Measurements from ENCODE around the gene EMX2.

DNA sequence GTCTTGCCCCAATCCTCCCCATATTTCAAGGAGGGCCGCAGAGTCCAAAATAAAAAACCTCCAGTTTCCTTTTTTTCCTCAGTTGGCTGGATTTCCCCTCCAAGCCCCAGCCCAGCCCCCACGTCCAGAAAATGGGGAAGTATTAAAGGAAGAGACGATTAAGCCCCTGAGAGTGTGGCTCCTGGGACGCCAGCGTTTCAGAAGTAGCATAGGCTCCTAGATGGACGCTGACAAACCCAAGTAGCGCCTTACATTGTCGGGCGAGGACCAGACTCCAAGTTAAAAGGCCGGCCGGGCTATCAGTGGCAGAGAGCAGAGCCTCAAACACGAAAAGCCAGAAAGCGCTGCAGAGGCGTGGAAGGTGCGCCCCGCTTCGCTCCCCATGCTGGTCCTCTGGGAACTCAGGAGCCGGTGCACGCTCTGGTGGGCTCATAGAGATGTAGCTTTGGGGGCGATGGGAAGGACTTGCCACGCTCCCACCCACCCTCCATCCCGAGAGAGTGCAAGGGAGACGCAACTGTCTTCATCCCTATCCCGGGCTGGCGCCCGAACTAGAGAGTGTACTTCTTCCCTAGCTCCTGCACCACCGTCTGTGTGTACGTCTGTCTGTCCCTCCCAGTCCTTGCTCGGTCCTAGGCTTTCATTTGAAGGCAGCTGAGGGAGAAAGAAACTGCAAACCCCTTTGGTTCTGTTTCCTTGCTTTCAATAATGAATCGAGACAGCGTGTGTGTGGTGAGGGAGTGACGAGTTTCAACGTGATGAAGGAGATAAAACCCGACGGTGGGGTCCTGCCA, 6.3 kb upstream of the EMX2 start:
- TF ChIP-seq EZH2phosphoT487 (IDR thresholded peaks at IDR 0.05; ENCODE audit: low read depth, severe bottlenecking, unreplicated experiment) (peak; percentile 88), EZH2 (IDR thresholded peaks at IDR 0.05; ENCODE audit: borderline replicate concordance) (peak; percentile 63)

All from hepatocyte (in vitro differentiated cells).